ENCODE data around the gene AOAH.

The AOAH gene

GRCh38 chr7:36684954-36685353, 39.3 kb downstream of the AOAH start:
- Histone ChIP-seq H3K36me3 (ENCODE audit: insufficient read depth, low read length) (no peaks in the 10 kb centered on the region), H3K9me3 (ENCODE audit: low read length) (no peaks in the 10 kb centered on the region), H3K4me3 (ENCODE audit: low read depth in 1 of 2, low read length in 2 of 2) (no peak overlapping the region), H3K27ac (ENCODE audit: low read depth, low read length) (no peak overlapping the region), H3K9ac (ENCODE audit: low read length) (no peak overlapping the region), H3K4me1 (ENCODE audit: insufficient read depth, low read length) (no peaks in the 10 kb centered on the region), H3K27me3 (ENCODE audit: control insufficient read depth in 1 of 2, insufficient read depth in 2 of 2, low read length in 2 of 2) (no peaks in the 10 kb centered on the region)

- H3K36me3 ChIP-seq (ENCODE audit: insufficient read depth, low read length), result no peaks in the 10 kb centered on the region
- H3K27ac ChIP-seq (ENCODE audit: low read depth, low read length), result no peak overlapping the region
Observed at GRCh38 chr7:36683695-36684357, 40.5 kb downstream of the AOAH start.

GRCh38 chr7:36683111-36683510, 41.2 kb downstream of the AOAH start:
- Histone ChIP-seq H3K4me1 (ENCODE audit: insufficient read depth, low read length) (no peaks in the 10 kb centered on the region), H3K9ac (ENCODE audit: low read length) (no peak overlapping the region), H3K9me3 (ENCODE audit: low read length) (no peaks in the 10 kb centered on the region), H3K27me3 (ENCODE audit: control insufficient read depth in 1 of 2, insufficient read depth in 2 of 2, low read length in 2 of 2) (no peaks in the 10 kb centered on the region), H3K27ac (ENCODE audit: low read depth, low read length) (no peak overlapping the region), H3K4me3 (ENCODE audit: low read depth in 1 of 2, low read length in 2 of 2) (no peak overlapping the region), H3K36me3 (ENCODE audit: insufficient read depth, low read length) (no peaks in the 10 kb centered on the region)

More at GRCh38 chr7:36683695-36684357, 40.5 kb downstream of the AOAH start:
- no peak overlapping the region for H3K9ac ChIP-seq (ENCODE audit: low read length)
- no peak overlapping the region for H3K4me3 ChIP-seq (ENCODE audit: low read depth in 1 of 2, low read length in 2 of 2)
- no peaks in the 10 kb centered on the region for H3K9me3 ChIP-seq (ENCODE audit: low read length)
- H3K4me1 ChIP-seq (ENCODE audit: insufficient read depth, low read length), result no peaks in the 10 kb centered on the region
- no peaks in the 10 kb centered on the region for H3K27me3 ChIP-seq (ENCODE audit: control insufficient read depth in 1 of 2, insufficient read depth in 2 of 2, low read length in 2 of 2)

- Histone ChIP-seq H3K27ac (ENCODE audit: low read depth, low read length) (no peak overlapping the region), H3K9me3 (ENCODE audit: low read length) (no peaks in the 10 kb centered on the region), H3K36me3 (ENCODE audit: insufficient read depth, low read length) (no peaks in the 10 kb centered on the region), H3K9ac (ENCODE audit: low read length) (no peak overlapping the region), H3K27me3 (ENCODE audit: control insufficient read depth in 1 of 2, insufficient read depth in 2 of 2, low read length in 2 of 2) (no peaks in the 10 kb centered on the region), H3K4me3 (ENCODE audit: low read depth in 1 of 2, low read length in 2 of 2) (no peak overlapping the region), H3K4me1 (ENCODE audit: insufficient read depth, low read length) (no peaks in the 10 kb centered on the region)
Observed at GRCh38 chr7:36682102-36682501, 42.2 kb downstream of the AOAH start.

- H3K27me3 ChIP-seq (ENCODE audit: control insufficient read depth in 1 of 2, insufficient read depth in 2 of 2, low read length in 2 of 2), result no peaks in the 10 kb centered on the region
- no peaks in the 10 kb centered on the region for H3K9me3 ChIP-seq (ENCODE audit: low read length)
- no peak overlapping the region for H3K4me3 ChIP-seq (ENCODE audit: low read depth in 1 of 2, low read length in 2 of 2)
- no peak overlapping the region for H3K9ac ChIP-seq (ENCODE audit: low read length)
- no peaks in the 10 kb centered on the region for H3K36me3 ChIP-seq (ENCODE audit: insufficient read depth, low read length)
- H3K27ac ChIP-seq (ENCODE audit: low read depth, low read length), result no peak overlapping the region
- no peaks in the 10 kb centered on the region for H3K4me1 ChIP-seq (ENCODE audit: insufficient read depth, low read length)
Observed at GRCh38 chr7:36677769-36678437, 46.4 kb downstream of the AOAH start.

- no peak overlapping the region for H3K27ac ChIP-seq (ENCODE audit: low read depth, low read length)
- H3K4me1 ChIP-seq (ENCODE audit: insufficient read depth, low read length), result no peaks in the 10 kb centered on the region
- H3K4me3 ChIP-seq (ENCODE audit: low read depth in 1 of 2, low read length in 2 of 2), result no peak overlapping the region
- H3K36me3 ChIP-seq (ENCODE audit: insufficient read depth, low read length), result no peaks in the 10 kb centered on the region
- H3K9me3 ChIP-seq (ENCODE audit: low read length), result no peaks in the 10 kb centered on the region
- no peaks in the 10 kb centered on the region for H3K27me3 ChIP-seq (ENCODE audit: control insufficient read depth in 1 of 2, insufficient read depth in 2 of 2, low read length in 2 of 2)
- no peak overlapping the region for H3K9ac ChIP-seq (ENCODE audit: low read length)
Observed at GRCh38 chr7:36673703-36674102, 50.6 kb downstream of the AOAH start.

GRCh38 chr7:36671432-36671829, 52.9 kb downstream of the AOAH start:
- Histone ChIP-seq H3K9ac (ENCODE audit: low read length) (no peak overlapping the region), H3K27ac (ENCODE audit: low read depth, low read length) (no peak overlapping the region), H3K4me3 (ENCODE audit: low read depth in 1 of 2, low read length in 2 of 2) (no peak overlapping the region), H3K9me3 (ENCODE audit: low read length) (no peaks in the 10 kb centered on the region), H3K27me3 (ENCODE audit: control insufficient read depth in 1 of 2, insufficient read depth in 2 of 2, low read length in 2 of 2) (no peaks in the 10 kb centered on the region), H3K36me3 (ENCODE audit: insufficient read depth, low read length) (no peaks in the 10 kb centered on the region), H3K4me1 (ENCODE audit: insufficient read depth, low read length) (no peaks in the 10 kb centered on the region)

GRCh38 chr7:36670585-36671431, 53.5 kb downstream of the AOAH start:
- Histone ChIP-seq H3K4me3 (ENCODE audit: low read depth in 1 of 2, low read length in 2 of 2) (no peak overlapping the region), H3K4me1 (ENCODE audit: insufficient read depth, low read length) (no peaks in the 10 kb centered on the region), H3K27me3 (ENCODE audit: control insufficient read depth in 1 of 2, insufficient read depth in 2 of 2, low read length in 2 of 2) (no peaks in the 10 kb centered on the region), H3K9me3 (ENCODE audit: low read length) (no peaks in the 10 kb centered on the region), H3K27ac (ENCODE audit: low read depth, low read length) (no peak overlapping the region), H3K9ac (ENCODE audit: low read length) (no peak overlapping the region), H3K36me3 (ENCODE audit: insufficient read depth, low read length) (no peaks in the 10 kb centered on the region)

GRCh38 chr7:36668750-36669149, 55.5 kb downstream of the AOAH start:
- Histone ChIP-seq H3K27me3 (ENCODE audit: control insufficient read depth in 1 of 2, insufficient read depth in 2 of 2, low read length in 2 of 2) (no peaks in the 10 kb centered on the region), H3K9ac (ENCODE audit: low read length) (no peak overlapping the region), H3K9me3 (ENCODE audit: low read length) (no peaks in the 10 kb centered on the region), H3K4me1 (ENCODE audit: insufficient read depth, low read length) (no peaks in the 10 kb centered on the region), H3K27ac (ENCODE audit: low read depth, low read length) (no peak overlapping the region), H3K36me3 (ENCODE audit: insufficient read depth, low read length) (no peaks in the 10 kb centered on the region), H3K4me3 (ENCODE audit: low read depth in 1 of 2, low read length in 2 of 2) (no peak overlapping the region)

- Histone ChIP-seq H3K27me3 (ENCODE audit: control insufficient read depth in 1 of 2, insufficient read depth in 2 of 2, low read length in 2 of 2) (no peaks in the 10 kb centered on the region), H3K9me3 (ENCODE audit: low read length) (no peaks in the 10 kb centered on the region), H3K4me1 (ENCODE audit: insufficient read depth, low read length) (no peaks in the 10 kb centered on the region), H3K27ac (ENCODE audit: low read depth, low read length) (no peak overlapping the region), H3K36me3 (ENCODE audit: insufficient read depth, low read length) (no peaks in the 10 kb centered on the region), H3K4me3 (ENCODE audit: low read depth in 1 of 2, low read length in 2 of 2) (no peak overlapping the region), H3K9ac (ENCODE audit: low read length) (no peak overlapping the region)
Observed at GRCh38 chr7:36668080-36668479, 56.2 kb downstream of the AOAH start.

- H3K9me3 ChIP-seq (ENCODE audit: low read length), result no peaks in the 10 kb centered on the region
- no peak overlapping the region for H3K27ac ChIP-seq (ENCODE audit: low read depth, low read length)
- H3K4me3 ChIP-seq (ENCODE audit: low read depth in 1 of 2, low read length in 2 of 2), result no peak overlapping the region
- no peaks in the 10 kb centered on the region for H3K4me1 ChIP-seq (ENCODE audit: insufficient read depth, low read length)
- H3K36me3 ChIP-seq (ENCODE audit: insufficient read depth, low read length), result no peaks in the 10 kb centered on the region
- no peaks in the 10 kb centered on the region for H3K27me3 ChIP-seq (ENCODE audit: control insufficient read depth in 1 of 2, insufficient read depth in 2 of 2, low read length in 2 of 2)
- no peak overlapping the region for H3K9ac ChIP-seq (ENCODE audit: low read length)
Observed at GRCh38 chr7:36667007-36667745, 57.1 kb downstream of the AOAH start.
